Panc1 (cell line): ENCODE measurements around the gene RALB. TPM values are rescaled to one million over a fixed set of nuclear protein-coding genes. Genes with fewer than 3 reads are reported as not detected.

Experiments used
- ATAC-seq: fragments of 200-7000 bp; cut with Tn5 transposase; 2 replicates; pipeline ENCODE4 v1.9.1; 2020; ENCODE audit warnings: mild to moderate bottlenecking, moderate library complexity
- BruUV-seq: library from RNA; stranded (reverse); fragments of 400-500 nt; replicated peaks from 2 replicates; lab custom pipeline; 2021; lab: Mats Ljungman, UMichigan
- CTCF ChIA-PET: fragments of 300-600 bp; sonication (Branson Sonifier 250); formaldehyde crosslinking; loops from one replicate; lab custom pipeline; 2022; ENCODE audit warnings: antibody characterized with exemption; lab: Charles Lee
- POLR2A ChIA-PET: fragments of 300-600 bp; sonication (Branson Sonifier 250); formaldehyde crosslinking; loops from one replicate; lab custom pipeline; 2022; ENCODE audit warnings: antibody characterized with exemption; lab: Charles Lee
- DNase-seq: peaks from one replicate; pipeline ENCODE4 v3.0.0-alpha.2; 2010; ENCODE audit warnings: low read depth, low spot score
- H3K27ac ChIP-seq: 2 replicates; pipeline ENCODE4 v1.5.1; 2011; ENCODE audit warnings: mild to moderate bottlenecking, low read length, inconsistent platforms
- H3K27me3 ChIP-seq: fragments of 200-500 bp; sonication (Bioruptor generic); 2 replicates; pipeline ENCODE4 v1.6.0; 2014; ENCODE audit warnings: low read length, inconsistent platforms; ENCODE audit not compliant: control insufficient read depth, insufficient read depth
- H3K36me3 ChIP-seq: fragments of 200-500 bp; sonication (Bioruptor generic); 2 replicates; pipeline ENCODE4 v1.5.1; 2014; ENCODE audit warnings: inconsistent platforms, mild to moderate bottlenecking, low read length, moderate library complexity; ENCODE audit not compliant: control insufficient read depth, insufficient read depth
- H3K4me1 ChIP-seq: 2 replicates; pipeline ENCODE4 v1.5.1; 2011; ENCODE audit warnings: inconsistent platforms, mild to moderate bottlenecking, low read length, moderate library complexity; ENCODE audit not compliant: control insufficient read depth, insufficient read depth
- H3K4me3 ChIP-seq, 2 experiments: 2 replicates each; pipeline ENCODE4 v1.5.1; 2011 to 2012; ENCODE audit warnings: low read depth in 2 of 2, low read length in 2 of 2, mild to moderate bottlenecking in 2 of 2, inconsistent platforms in 1 of 2, moderate library complexity in 1 of 2
- H3K9me3 ChIP-seq: fragments of 200-500 bp; sonication (Bioruptor generic); 2 replicates; pipeline ENCODE4 v1.5.1; 2014; ENCODE audit warnings: low read depth, mild to moderate bottlenecking, inconsistent platforms, low read length, moderate library complexity; ENCODE audit not compliant: control insufficient read depth, insufficient read depth
- CTCF ChIP-seq: fragments of 450-650 bp; IDR thresholded peaks from 2 replicates; pipeline ENCODE4 v1.5.1; 2017; ENCODE audit warnings: mild to moderate bottlenecking
- POLR2AphosphoS5 ChIP-seq: IDR thresholded peaks from 2 replicates; pipeline ENCODE4 v1.6.1; 2012; ENCODE audit warnings: mild to moderate bottlenecking, low read depth, low read length, moderate library complexity
- REST ChIP-seq, 2 experiments: IDR thresholded peaks; 2 replicates each; pipeline ENCODE4 v1.6.1; 2011 to 2012; ENCODE audit warnings: low read depth in 2 of 2, control low read depth in 1 of 2, low read length in 1 of 2, mild to moderate bottlenecking in 1 of 2, moderate library complexity in 1 of 2; ENCODE audit not compliant: insufficient read depth in 1 of 2
- SIN3A ChIP-seq: IDR thresholded peaks from 2 replicates; pipeline ENCODE4 v1.6.1; 2012; ENCODE audit warnings: low read depth, mild to moderate bottlenecking, low read length, moderate library complexity, borderline replicate concordance; ENCODE audit not compliant: insufficient read depth
- TCF7L2 ChIP-seq: IDR thresholded peaks from 2 replicates; pipeline ENCODE4 v1.6.1; 2011; ENCODE audit warnings: mild to moderate bottlenecking, low read depth, low read length, inconsistent platforms
- in situ Hi-C: cut with HindIII; loops from 2 replicates; pipeline ENCODE4 v1.10.0; 2016; ENCODE audit warnings: low sequenced_read_pairs, low pct_unique_long_range_greater_than_20kb
- intact Hi-C: fragments of 100-400 bp; cut with micrococcal nuclease; formaldehyde crosslinking; loops from one replicate; pipeline ENCODE4 v1.10.0; 2022; ENCODE audit not compliant: unreplicated experiment
- total RNA-seq: library from RNA; stranded (reverse); gene quantifications from one replicate; pipeline ENCODE4 v1.2.1, GENCODE V29; 2021; ENCODE audit not compliant: unreplicated experiment

The RALB gene
- total RNA-seq, 1 experiment from 2014 or later, result 47.8 TPM

GRCh38 chr2:120220756-120221155, 31.9 kb upstream of the RALB start:
- ChIA-PET CTCF (no interaction called here), POLR2A (no interaction called here)
- no peaks in the 10 kb centered on the region for H3K27me3 ChIP-seq
- H3K36me3 ChIP-seq, result peaks cover 4% of the 10 kb centered on the region; the same call in 1 of the 2 replicates
- in situ Hi-C loops (no loop called here), intact Hi-C loops (no loop called here)
- ATAC-seq, result no peak
- H3K27ac ChIP-seq, result no peak overlapping the region
- no peak for TF ChIP-seq TCF7L2
- no peak for TF ChIP-seq REST (IDR thresholded peaks at IDR 0.05; ENCODE audit: insufficient read depth in 1 of 2, low read depth in 2 of 2, low read length in 1 of 2)
- TF ChIP-seq POLR2AphosphoS5, result no peak
- no peak for TF ChIP-seq SIN3A
- no peak for TF ChIP-seq CTCF
- H3K4me3 ChIP-seq, result peak overlapping the region in 1 of 2 experiments; percentile 69; a peak in 1 of 4 replicates
- BruUV-seq, result no TSS peak
- DNase-seq, result no peak
- H3K4me1 ChIP-seq, result peaks cover 29% of the 10 kb centered on the region
- H3K9me3 ChIP-seq, result no peaks in the 10 kb centered on the region; the same call in 1 of the 2 replicates

GRCh38 chr2:120221616-120222015, 31.0 kb upstream of the RALB start:
- peaks cover 4% of the 10 kb centered on the region; the same call in 1 of the 2 replicates for H3K36me3 ChIP-seq
- H3K9me3 ChIP-seq, result no peaks in the 10 kb centered on the region; the same call in 1 of the 2 replicates
- CTCF ChIA-PET, result no interaction called here
- DNase-seq (no peak), ATAC-seq (no peak)
- POLR2A ChIA-PET, result no interaction called here
- no peak for TF ChIP-seq REST (IDR thresholded peaks at IDR 0.05; ENCODE audit: insufficient read depth in 1 of 2, low read depth in 2 of 2, low read length in 1 of 2)
- H3K27ac ChIP-seq, result peak overlapping the region; percentile 57; the same call in 1 of the 2 replicates
- H3K4me1 ChIP-seq, result peaks cover 29% of the 10 kb centered on the region
- H3K27me3 ChIP-seq, result no peaks in the 10 kb centered on the region
- intact Hi-C loops (no loop called here), in situ Hi-C loops (no loop called here)
- BruUV-seq, result TSS peak; percentile 84
- H3K4me3 ChIP-seq, result peak overlapping the region; percentile 69 to 70
